Vagina (tissue), 2 donors: ENCODE data around the gene CAMKK1.

Source experiments
- CTCF ChIP-seq, 3 experiments: fragments of 450-650 bp in 2 of 3; fragments of 200-600 bp in 1 of 3; sonication (generic) in 1 of 3; IDR thresholded peaks; one replicate each; pipeline ENCODE4 v1.5.1; 2017 to 2019; ENCODE audit warnings: antibody characterized with exemption in 3 of 3, mild to moderate bottlenecking in 2 of 3, moderate library complexity in 2 of 3
- POLR2A ChIP-seq, 2 donors: fragments of 450-650 bp; IDR thresholded peaks; one replicate each; pipeline ENCODE4 v1.6.1; 2017; ENCODE audit warnings: antibody characterized with exemption in 2 of 2, mild to moderate bottlenecking in 2 of 2, moderate library complexity in 2 of 2
- POLR2AphosphoS5 ChIP-seq, 2 donors: sonication (generic); formaldehyde crosslinking; IDR thresholded peaks; one replicate each; pipeline ENCODE4 v1.9.0; 2017; ENCODE audit warnings: antibody characterized with exemption in 2 of 2, mild to moderate bottlenecking in 2 of 2, low read depth in 1 of 2; ENCODE audit not compliant: insufficient read depth in 1 of 2

- peak in 2 of 3 experiments; percentile 4 to 24 for TF ChIP-seq CTCF (IDR thresholded peaks at IDR 0.05)
- no peak for TF ChIP-seq POLR2AphosphoS5 (IDR thresholded peaks at IDR 0.05; ENCODE audit: insufficient read depth in 1 of 2, low read depth in 1 of 2)
- no peak for TF ChIP-seq POLR2A (IDR thresholded peaks at IDR 0.05)
These were observed 42.3 kb upstream of the CAMKK1 start for GRCh38 chr17:3935140-3935542.
